ENCODE results near the gene RBX1. TPM values are rescaled to one million over a fixed set of nuclear protein-coding genes. Genes with fewer than 3 reads are reported as not detected.
A peak's percentile ranks its signal among the peaks of the same experiment; 100 is the strongest.

Gene RBX1
- 74.4 and 76.5 TPM in 2 replicates for total RNA-seq (2021; fragmentation: NEBNext Ultra II Directional; extraction: Animal tissue kit (Norgen Biotek cat#: 25700))
- polyA plus RNA-seq (2011; rRNA removed) = 79.3 and 119 TPM in 2 replicates
- 108 TPM for polyA plus RNA-seq (2011; cell fraction: cytosol; rRNA removed)
- 51.4 TPM for polyA plus RNA-seq (2011; cell fraction: nucleus; rRNA removed)
- polyA plus RNA-seq (2012, experiment 1 of 2) = 105 to 148 TPM (median 110 TPM) in 4 replicates
- 86.2 TPM for polyA plus RNA-seq (2012, experiment 2 of 2)
- polyA plus RNA-seq (2013, experiment 1 of 2) = 76.0 TPM
- 74.6 TPM for polyA plus RNA-seq (2013, experiment 2 of 2)
- polyA minus RNA-seq (2011; rRNA and poly(A)+ RNA removed) = 24.2 and 24.5 TPM in 2 replicates
- polyA minus RNA-seq (2011; cell fraction: cytosol; rRNA and poly(A)+ RNA removed) = 10.9 TPM
- polyA minus RNA-seq (2011; cell fraction: nucleus; rRNA and poly(A)+ RNA removed) = 15.5 TPM
- long read RNA-seq, experiment 1, transcript RBX1-201 (5 exons, 1,188 nt) = major isoform, 151 of 186 reads
- long read RNA-seq, experiment 1, partial matches to known transcripts = 6 of 186 reads
- long read RNA-seq, experiment 1, other reads (novel, unspliced or antisense) = 26 of 186 reads
- long read RNA-seq, experiment 2, transcript RBX1-201 (5 exons, 1,188 nt) = major isoform, 45 of 49 reads
- long read RNA-seq, experiment 2, partial matches to known transcripts = 0 of 49 reads
- long read RNA-seq, experiment 2, other reads (novel, unspliced or antisense) = 3 of 49 reads

DNA sequence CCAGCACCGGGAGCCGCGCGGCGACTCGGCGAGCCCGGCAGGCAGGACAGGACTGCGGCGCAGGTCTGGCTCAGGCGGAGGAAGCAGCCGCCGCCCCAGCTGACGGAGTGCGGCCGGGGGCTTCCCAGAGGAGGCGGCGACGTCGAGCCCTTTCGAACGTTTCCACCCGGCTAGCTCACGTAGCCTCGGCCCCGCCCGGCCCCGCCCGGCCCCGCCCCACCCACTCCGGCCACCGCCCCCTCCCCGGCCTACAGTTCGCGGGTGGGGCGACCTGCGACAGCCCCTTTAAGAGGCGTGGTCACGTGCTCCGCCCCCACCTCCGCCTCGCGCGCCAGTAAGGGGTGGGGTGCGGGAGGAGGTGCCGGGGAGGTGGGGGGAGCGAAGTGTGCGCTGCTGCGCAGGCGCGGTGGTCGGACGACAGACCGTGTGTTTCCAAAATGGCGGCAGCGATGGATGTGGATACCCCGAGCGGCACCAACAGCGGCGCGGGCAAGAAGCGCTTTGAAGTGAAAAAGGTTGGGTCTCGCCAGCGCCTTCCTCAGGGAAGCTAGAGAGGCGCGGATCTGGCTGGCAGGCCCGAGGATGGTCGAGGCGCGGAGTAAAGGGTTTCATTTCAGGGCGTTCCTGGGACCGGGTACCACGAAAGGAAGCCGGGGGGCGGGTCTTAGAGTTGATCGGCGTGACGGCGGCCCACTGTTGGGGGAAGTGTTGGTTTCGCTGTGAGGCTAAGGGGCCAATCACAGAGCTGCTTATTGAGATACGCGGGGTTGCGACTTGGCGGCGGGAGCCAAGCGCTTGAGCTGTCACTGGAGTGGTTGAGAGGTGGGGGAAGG lies at the start of gene RBX1:
RBX1 (plus strand) TSS at position 417 of the 833 bp plus-strand sequence; CDS start at position 438, 21 bp downstream.
- H3K4me1 ChIP-seq (replicated peaks in 1 of 4; ENCODE audit: control insufficient read depth in 3 of 4, insufficient read depth in 4 of 4, low read length in 3 of 4) = peaks cover 0 to 2% (median under 1%) of the 10 kb centered on the region in 4 experiments; a peak in 3 of 7 replicates
- peak within 1 kb of the TSS; percentile 87 to 98 (median 92) for H3K4me3 ChIP-seq (ENCODE audit: extremely low read depth in 1 of 4, insufficient read depth in 2 of 4, low read depth in 3 of 4, low read length in 4 of 4)
- H3K79me1 ChIP-seq (ENCODE audit: low read depth, low read length) = peaks cover 3% of the 10 kb centered on the region; the same call in 1 of the 2 replicates
- H2BK20ac ChIP-seq (ENCODE audit: low read length) = no peak within 1 kb of the TSS
- peak within 1 kb of the TSS; percentile 100 for H3K18ac ChIP-seq (ENCODE audit: extremely low read depth, low read length)
- H3K9me3 ChIP-seq (ENCODE audit: insufficient read depth in 2 of 2, low read depth in 1 of 2, low read length in 1 of 2) = no peaks in the 10 kb centered on the region
- POLR2A ChIA-PET (ENCODE audit: partially characterized antibody) = interaction anchor here (0.6 to 2.4 kb wide), 21 partner anchors 8 to 359 kb away, joined by 3 to 44 read pairs (median 5); partner anchors contain the start of genes EP300, ST13 and XPNPEP3
- peak within 1 kb of the TSS; percentile 86 for H3K56ac ChIP-seq (replicated peaks; ENCODE audit: insufficient read length, low read depth, low read length)
- peaks cover 9% of the 10 kb centered on the region for H3K23me2 ChIP-seq (ENCODE audit: low read depth, low read length)
- H3K4me2 ChIP-seq (ENCODE audit: insufficient read depth in 1 of 2, low read depth in 2 of 2, low read length in 2 of 2) = peak within 1 kb of the TSS; percentile 85 to 97
- WGBS, 2 experiments (ENCODE audit: extremely low coverage in 1 of 2, insufficient coverage in 1 of 2, insufficient read length in 1 of 2, insufficient replicate concordance in 2 of 2, low coverage in 1 of 2, low lambda C conversion rate in 2 of 2, missing lambda C conversion rate in 1 of 2) = 2% methylated on average over 41 of the region's 86 CpGs; no CpG with 5 or more reads in 1 of the 2 experiments
- H4K5ac ChIP-seq (ENCODE audit: insufficient read length, low read depth, low read length) = peak within 1 kb of the TSS; percentile 100
- peak within 1 kb of the TSS; percentile 95 for H3K27ac ChIP-seq (ENCODE audit: low read depth, low read length)
- peak within 1 kb of the TSS; percentile 84 for H3K14ac ChIP-seq (ENCODE audit: insufficient read length)
- H3K27me3 ChIP-seq (replicated peaks in 1 of 4; ENCODE audit: control insufficient read depth in 3 of 4, extremely low read depth in 1 of 4, insufficient read depth in 3 of 4, low read length in 3 of 4) = no peaks in the 10 kb centered on the region
- no peak within 1 kb of the TSS for H2BK15ac ChIP-seq (ENCODE audit: low read length)
- peak within 1 kb of the TSS; percentile 4 for H2BK120ac ChIP-seq (replicated peaks; ENCODE audit: low read depth, low read length)
- CTCF ChIA-PET (ENCODE audit: partially characterized antibody) = interaction anchor here (0.6 to 2.4 kb wide), 4 partner anchors 28 to 286 kb away, joined by 3 to 10 read pairs (median 3); no protein-coding TSS in a partner anchor
- H4K20me1 ChIP-seq (replicated peaks in 1 of 2; ENCODE audit: control insufficient read depth in 1 of 2, insufficient read depth in 2 of 2, low read length in 2 of 2) = peaks cover 0 to 4% of the 10 kb centered on the region in 2 experiments
- H3K4ac ChIP-seq (replicated peaks; ENCODE audit: insufficient read length, low read depth, low read length) = peak within 1 kb of the TSS; percentile 87
- H2BK5ac ChIP-seq (ENCODE audit: low read depth, low read length) = peak within 1 kb of the TSS; percentile 98
- H2AK5ac ChIP-seq (ENCODE audit: low read depth, low read length) = no peak within 1 kb of the TSS
- H2BK12ac ChIP-seq (ENCODE audit: low read depth, low read length) = peak within 1 kb of the TSS; percentile 84; the same call in 1 of the 2 replicates
- no peak for FAIRE-seq
- H3K23ac ChIP-seq (ENCODE audit: insufficient read length) = peak within 1 kb of the TSS; percentile 17
- peak within 1 kb of the TSS; percentile 89; the same call in 1 of the 2 replicates for H2AFZ ChIP-seq (ENCODE audit: low read length)
- H4K8ac ChIP-seq (ENCODE audit: extremely low read depth, insufficient read depth, low read length) = peak within 1 kb of the TSS; percentile 100
- H3K36me3 ChIP-seq (ENCODE audit: control insufficient read depth in 2 of 4, insufficient read depth in 4 of 4, low read length in 3 of 4) = peaks cover 3 to 27% (median 12%) of the 10 kb centered on the region in 4 experiments; a peak in 7 of 8 replicates
- H3K79me2 ChIP-seq (ENCODE audit: control insufficient read depth in 1 of 2, insufficient read depth in 2 of 2, low read length in 2 of 2) = peaks cover 17 to 42% of the 10 kb centered on the region in 2 experiments
- H3K9ac ChIP-seq (replicated peaks in 1 of 4; ENCODE audit: extremely low read depth in 1 of 4, low read depth in 3 of 4, low read length in 3 of 4) = peak within 1 kb of the TSS; percentile 82 to 95 (median 94)
- H4K91ac ChIP-seq (replicated peaks; ENCODE audit: insufficient read length, low read length) = peak within 1 kb of the TSS; percentile 93
- DNase-seq (ENCODE audit: low read depth in 1 of 2, low spot score in 2 of 2) = peak; percentile 94 to 99
- TF ChIP-seq EZH2 (IDR thresholded peaks at IDR 0.05; ENCODE audit: low read depth, low read length, severe bottlenecking) (no peak), CHD1 (IDR thresholded peaks at IDR 0.05; ENCODE audit: low read depth, low read length) (no peak; the same call in 1 of the 2 replicates), SAP30 (IDR thresholded peaks at IDR 0.05; ENCODE audit: insufficient read depth, insufficient replicate concordance, low read length) (no peak), RXRA (IDR thresholded peaks at IDR 0.05; ENCODE audit: insufficient read depth, low read depth, low read length) (no peak), CEBPB (IDR thresholded peaks at IDR 0.05; ENCODE audit: low read depth, low read length) (no peak), ZNF274 (IDR thresholded peaks at IDR 0.05; ENCODE audit: borderline replicate concordance, extremely low read depth, low read length) (no peak), NRF1 (IDR thresholded peaks at IDR 0.05; ENCODE audit: low read depth, low read length) (peak; percentile 79), TCF12 (IDR thresholded peaks at IDR 0.05; ENCODE audit: low read depth, low read length) (no peak)
